GM10248 (cell line): ENCODE data around the gene ZXDC.

ENCODE experiments used
- CTCF ChIA-PET: fragments of 300-600 bp; sonication (Branson Sonifier 250); formaldehyde crosslinking; extraction: SDS; loops from one replicate; lab custom pipeline; 2021; ENCODE audit warnings: antibody characterized with exemption; lab: Yijun Ruan, JAX
- POLR2A ChIA-PET: fragments of 350-650 bp; sonication (Branson Sonifier 250); formaldehyde crosslinking; extraction: SDS; loops from one replicate; lab custom pipeline; 2020; ENCODE audit warnings: antibody characterized with exemption; lab: Yijun Ruan, JAX
- DNase-seq: peaks from one replicate; pipeline ENCODE4 v3.0.0; 2012; ENCODE audit errors: extremely low spot score
- CTCF ChIP-seq: IDR thresholded peaks from 2 replicates; pipeline ENCODE4 v1.5.1; 2012; ENCODE audit warnings: mild to moderate bottlenecking, low read depth; ENCODE audit errors: extremely low read depth, missing control alignments, control extremely low read depth

The ZXDC gene

GRCh38 chr3:126475413-126476114 lies at the start of gene ZXDC:
Gene ZXDC, minus strand, starts transcription at chr3:126475891. Its CDS starts 26 bp downstream, at chr3:126475865.
- ChIA-PET POLR2A (interaction anchor here (1.2 kb wide), 1 partner anchor 880 kb away, joined by 5 read pairs; the partner anchor contains the start of gene OSBPL11), CTCF (interaction anchor here (0.6 to 1.8 kb wide), 10 partner anchors 10 to 1071 kb away, joined by 3 to 7 read pairs (median 4); partner anchors contain the start of gene KLF15)
- peak; percentile 65 for TF ChIP-seq CTCF
- DNase-seq = peak; percentile 100

GRCh38 chr3:126525091-126525852 lies 49.6 kb upstream of the ZXDC start:
- POLR2A ChIA-PET = no interaction called here
- CTCF ChIA-PET = no interaction called here
- no peak for DNase-seq
- no peak for TF ChIP-seq CTCF

GRCh38 chr3:126524429-126524988 lies 48.8 kb upstream of the ZXDC start:
- no peak for DNase-seq
- CTCF ChIA-PET = no interaction called here

GRCh38 chr3:126523745-126524428 lies 48.2 kb upstream of the ZXDC start, which contains the start of gene CHST13:
Gene CHST13, plus strand, starts transcription at chr3:126524155. Its CDS starts 178 bp downstream, at chr3:126524333.
- ChIA-PET POLR2A (no interaction called here), CTCF (interaction anchor here (1.9 to 3.1 kb wide), 6 partner anchors 10 to 1023 kb away, joined by 4 to 42 read pairs (median 8); no protein-coding TSS in a partner anchor)
- DNase-seq = no peak
- no peak for TF ChIP-seq CTCF

More at GRCh38 chr3:126524429-126524988, 48.8 kb upstream of the ZXDC start:
- POLR2A ChIA-PET = no interaction called here
- TF ChIP-seq CTCF = no peak

GRCh38 chr3:126522363-126522788 lies 46.7 kb upstream of the ZXDC start:
- TF ChIP-seq CTCF = peak; percentile 90
- DNase-seq = peak; percentile 75
- POLR2A ChIA-PET = no interaction called here
- CTCF ChIA-PET = interaction anchor here (0.6 to 3.1 kb wide), 19 partner anchors 9 to 1024 kb away, joined by 3 to 42 read pairs (median 4); partner anchors contain the start of gene C3orf22
